ENCODE results near the gene ARAF.

Gene ARAF

GRCh38 chrX:47620303-47620685 is 59.3 kb downstream of the ARAF start:
- H3K4me1 ChIP-seq (ENCODE audit: low read length) = no peaks in the 10 kb centered on the region
- H3K9me2 ChIP-seq (replicated peaks; ENCODE audit: insufficient read depth, low read length) = no peaks in the 10 kb centered on the region
- no peak overlapping the region for H2AFZ ChIP-seq (ENCODE audit: low read length)
- H3K9ac ChIP-seq (ENCODE audit: low read length) = no peak overlapping the region
- no peaks in the 10 kb centered on the region for H3K36me3 ChIP-seq (replicated peaks; ENCODE audit: insufficient read depth, low read length)
- H3K9me3 ChIP-seq (replicated peaks; ENCODE audit: insufficient read depth, low read length) = no peaks in the 10 kb centered on the region
- no peaks in the 10 kb centered on the region for H3K27me3 ChIP-seq (replicated peaks; ENCODE audit: insufficient read depth, low read length)
- no peaks in the 10 kb centered on the region for H3F3A ChIP-seq (ENCODE audit: insufficient read depth, low read length)
- no peak for DNase-seq
- H3K27ac ChIP-seq (ENCODE audit: low read length) = no peak overlapping the region
- H4K20me1 ChIP-seq (ENCODE audit: insufficient read depth, low read length) = no peaks in the 10 kb centered on the region
- H3K79me2 ChIP-seq (ENCODE audit: low read length) = no peaks in the 10 kb centered on the region
- no peak for TF ChIP-seq CTCF (IDR thresholded peaks at IDR 0.05; ENCODE audit: low read length)
- no peak for TF ChIP-seq EZH2 (optimal IDR thresholded peaks at IDR 0.05; ENCODE audit: low read depth, low read length)
- TF ChIP-seq EZH2phosphoT487 (IDR thresholded peaks at IDR 0.05; ENCODE audit: low read length) = no peak
- no peak overlapping the region for H3K4me3 ChIP-seq (ENCODE audit: low read length)
- H3K4me2 ChIP-seq (ENCODE audit: low read depth, low read length) = no peak overlapping the region

Data from MM.1S (cell line).